Muscle of leg (tissue), 11 donors: Measurements from ENCODE around the gene JPH3. TPM values are rescaled to one million over a fixed set of nuclear protein-coding genes. Genes with fewer than 3 reads are reported as not detected.
A peak's percentile ranks its signal among the peaks of the same experiment; 100 is the strongest.

Experiments
- DNase-seq: peaks from one replicate; pipeline ENCODE4 v3.0.0; 2013
- H3K27ac ChIP-seq: one replicate; pipeline ENCODE4 v1.5.1; 2013; ENCODE audit warnings: mild to moderate bottlenecking, low read length, control low read depth
- H3K27me3 ChIP-seq: one replicate; pipeline ENCODE4 v1.6.1; 2013; ENCODE audit warnings: low read length; ENCODE audit not compliant: control insufficient read depth, insufficient read depth
- H3K36me3 ChIP-seq: one replicate; pipeline ENCODE4 v1.6.1; 2013; ENCODE audit warnings: low read length; ENCODE audit not compliant: control insufficient read depth, insufficient read depth
- H3K4me1 ChIP-seq: one replicate; pipeline ENCODE4 v1.6.1; 2013; ENCODE audit warnings: low read length; ENCODE audit not compliant: control insufficient read depth, insufficient read depth
- H3K4me3 ChIP-seq: one replicate; pipeline ENCODE4 v1.5.1; 2013; ENCODE audit warnings: low read length, control low read depth
- H3K9me3 ChIP-seq: replicated peaks from 2 replicates; pipeline ENCODE4 v1.6.1; 2013; ENCODE audit warnings: low read depth, low read length; ENCODE audit not compliant: control insufficient read depth
- WGBS: methylation state at CpG from one replicate; pipeline ENCODE4 v1.1.5; 2013; ENCODE audit warnings: missing lambda C conversion rate; ENCODE audit not compliant: insufficient coverage; 5-methylcytosine and 5-hydroxymethylcytosine counted together
- polyA plus RNA-seq, 8 donors: library from polyadenylated mRNA; unstranded; fragments of 120-200 nt; gene quantifications; one replicate each; pipeline versions ENCODE4 v1.2.1 to v1.2.3, GENCODE V29; 2013; ENCODE audit warnings: inconsistent platforms in 1 of 8, low replicate concordance in 1 of 8; ENCODE audit not compliant: insufficient read length in 8 of 8, insufficient read depth in 1 of 8
- total RNA-seq: library from RNA; stranded (reverse); fragments of 120-200 nt; gene quantifications from one replicate; pipeline ENCODE4 v1.2.4, GENCODE V29; 2013

The JPH3 gene
- total and polyA plus RNA-seq, 9 donors, result 0.15 to 1.4 (median 0.33) TPM

GRCh38 chr16:87661561-87661960 is 59.3 kb downstream of the JPH3 start:
- 11% methylated on average over 10 of the region's 16 CpGs for WGBS

GRCh38 chr16:87662254-87663204 is 60.2 kb downstream of the JPH3 start:
- no peak overlapping the region for H3K4me3 ChIP-seq
- no peaks in the 10 kb centered on the region for H3K4me1 ChIP-seq
- H3K27me3 ChIP-seq, result peaks cover 33% of the 10 kb centered on the region
- H3K36me3 ChIP-seq, result no peaks in the 10 kb centered on the region
- peaks cover 3% of the 10 kb centered on the region for H3K9me3 ChIP-seq
- no peak for DNase-seq
- no peak overlapping the region for H3K27ac ChIP-seq
- WGBS, result 71% methylated on average over 14 of the region's 25 CpGs

More at GRCh38 chr16:87661561-87661960, 59.3 kb downstream of the JPH3 start:
- Histone ChIP-seq H3K4me3 (no peak overlapping the region), H3K27me3 (peaks cover 29% of the 10 kb centered on the region), H3K9me3 (peaks cover 3% of the 10 kb centered on the region), H3K36me3 (no peaks in the 10 kb centered on the region), H3K4me1 (no peaks in the 10 kb centered on the region), H3K27ac (no peak overlapping the region)
- DNase-seq, result peak; percentile 74

GRCh38 chr16:87664792-87665191 is 62.5 kb downstream of the JPH3 start:
- no peaks in the 10 kb centered on the region for H3K4me1 ChIP-seq
- WGBS, result 71% methylated on average over 9 of the region's 11 CpGs
- DNase-seq, result no peak
- no peak overlapping the region for H3K27ac ChIP-seq
- H3K36me3 ChIP-seq, result no peaks in the 10 kb centered on the region
- H3K27me3 ChIP-seq, result peaks cover 23% of the 10 kb centered on the region
- H3K9me3 ChIP-seq, result no peaks in the 10 kb centered on the region
- H3K4me3 ChIP-seq, result no peak overlapping the region

GRCh38 chr16:87665193-87665592 is 62.9 kb downstream of the JPH3 start:
- Histone ChIP-seq H3K36me3 (no peaks in the 10 kb centered on the region), H3K27ac (no peak overlapping the region), H3K4me1 (no peaks in the 10 kb centered on the region), H3K4me3 (no peak overlapping the region), H3K9me3 (no peaks in the 10 kb centered on the region), H3K27me3 (peaks cover 21% of the 10 kb centered on the region)
- no peak for DNase-seq
- WGBS, result 90% methylated on average over 4 of the region's 15 CpGs

GRCh38 chr16:87666919-87667318 is 64.6 kb downstream of the JPH3 start:
- H3K36me3 ChIP-seq, result no peaks in the 10 kb centered on the region
- H3K4me3 ChIP-seq, result no peak overlapping the region
- no peak for DNase-seq
- H3K4me1 ChIP-seq, result no peaks in the 10 kb centered on the region
- no peaks in the 10 kb centered on the region for H3K9me3 ChIP-seq
- 77% methylated on average over 16 of the region's 16 CpGs for WGBS
- peaks cover 14% of the 10 kb centered on the region for H3K27me3 ChIP-seq
- no peak overlapping the region for H3K27ac ChIP-seq

GRCh38 chr16:87667443-87667842 is 65.1 kb downstream of the JPH3 start:
- peaks cover 12% of the 10 kb centered on the region for H3K27me3 ChIP-seq
- WGBS, result no CpG with 5 or more reads among the region's 7 CpGs
- no peaks in the 10 kb centered on the region for H3K4me1 ChIP-seq
- no peaks in the 10 kb centered on the region for H3K36me3 ChIP-seq
- H3K9me3 ChIP-seq, result no peaks in the 10 kb centered on the region
- H3K4me3 ChIP-seq, result no peak overlapping the region
- DNase-seq, result no peak
- no peak overlapping the region for H3K27ac ChIP-seq

- H3K4me1 ChIP-seq, result no peaks in the 10 kb centered on the region
- H3K9me3 ChIP-seq, result no peaks in the 10 kb centered on the region
- H3K27ac ChIP-seq, result no peak overlapping the region
- DNase-seq, result no peak
- H3K27me3 ChIP-seq, result peaks cover 11% of the 10 kb centered on the region
- 75% methylated on average over 17 of the region's 19 CpGs for WGBS
- no peaks in the 10 kb centered on the region for H3K36me3 ChIP-seq
- no peak overlapping the region for H3K4me3 ChIP-seq
Measured at GRCh38 chr16:87667946-87668345, 65.6 kb downstream of the JPH3 start.

- Histone ChIP-seq H3K36me3 (no peaks in the 10 kb centered on the region), H3K27ac (no peak overlapping the region), H3K4me1 (no peaks in the 10 kb centered on the region), H3K4me3 (no peak overlapping the region), H3K27me3 (peaks cover 11% of the 10 kb centered on the region), H3K9me3 (no peaks in the 10 kb centered on the region)
- no peak for DNase-seq
- 58% methylated on average over 12 of the region's 21 CpGs for WGBS
Measured at GRCh38 chr16:87669672-87670071, 67.4 kb downstream of the JPH3 start.

GRCh38 chr16:87671221-87671620 is 68.9 kb downstream of the JPH3 start:
- Histone ChIP-seq H3K4me1 (no peaks in the 10 kb centered on the region), H3K4me3 (no peak overlapping the region), H3K36me3 (no peaks in the 10 kb centered on the region), H3K27ac (no peak overlapping the region), H3K9me3 (no peaks in the 10 kb centered on the region), H3K27me3 (peaks cover 11% of the 10 kb centered on the region)
- no peak for DNase-seq
- 86% methylated on average over 13 of the region's 13 CpGs for WGBS

GRCh38 chr16:87671715-87672270 is 69.5 kb downstream of the JPH3 start:
- H3K36me3 ChIP-seq, result no peaks in the 10 kb centered on the region
- no peaks in the 10 kb centered on the region for H3K4me1 ChIP-seq
- no peak overlapping the region for H3K27ac ChIP-seq
- no peaks in the 10 kb centered on the region for H3K9me3 ChIP-seq
- no peak for DNase-seq
- WGBS, result 91% methylated on average over 15 of the region's 20 CpGs
- H3K27me3 ChIP-seq, result peaks cover 9% of the 10 kb centered on the region
- no peak overlapping the region for H3K4me3 ChIP-seq
